GM21576 (cell line): Measurements from ENCODE around the gene OR6S1.
"Not testable (repeated sequence)": the region's sequence is repeated elsewhere in the genome, so short reads cannot be mapped to it uniquely, and the experiment has no call there.

Source experiments
- ATAC-seq: cut with Tn5 transposase; IDR thresholded peaks from one replicate; pipeline ENCODE4 v1.9.1; 2021; ENCODE audit warnings: mild to moderate bottlenecking, moderate library complexity; ENCODE audit not compliant: unreplicated experiment

The OR6S1 gene

GRCh38 chr14:20612403-20612802 is 29.1 kb downstream of the OR6S1 start:
- ATAC-seq, result no peak

- ATAC-seq, result no peak
Measured at GRCh38 chr14:20611277-20611676, 30.2 kb downstream of the OR6S1 start.

GRCh38 chr14:20610002-20610765 is 31.3 kb downstream of the OR6S1 start:
- ATAC-seq, result no peak

DNA sequence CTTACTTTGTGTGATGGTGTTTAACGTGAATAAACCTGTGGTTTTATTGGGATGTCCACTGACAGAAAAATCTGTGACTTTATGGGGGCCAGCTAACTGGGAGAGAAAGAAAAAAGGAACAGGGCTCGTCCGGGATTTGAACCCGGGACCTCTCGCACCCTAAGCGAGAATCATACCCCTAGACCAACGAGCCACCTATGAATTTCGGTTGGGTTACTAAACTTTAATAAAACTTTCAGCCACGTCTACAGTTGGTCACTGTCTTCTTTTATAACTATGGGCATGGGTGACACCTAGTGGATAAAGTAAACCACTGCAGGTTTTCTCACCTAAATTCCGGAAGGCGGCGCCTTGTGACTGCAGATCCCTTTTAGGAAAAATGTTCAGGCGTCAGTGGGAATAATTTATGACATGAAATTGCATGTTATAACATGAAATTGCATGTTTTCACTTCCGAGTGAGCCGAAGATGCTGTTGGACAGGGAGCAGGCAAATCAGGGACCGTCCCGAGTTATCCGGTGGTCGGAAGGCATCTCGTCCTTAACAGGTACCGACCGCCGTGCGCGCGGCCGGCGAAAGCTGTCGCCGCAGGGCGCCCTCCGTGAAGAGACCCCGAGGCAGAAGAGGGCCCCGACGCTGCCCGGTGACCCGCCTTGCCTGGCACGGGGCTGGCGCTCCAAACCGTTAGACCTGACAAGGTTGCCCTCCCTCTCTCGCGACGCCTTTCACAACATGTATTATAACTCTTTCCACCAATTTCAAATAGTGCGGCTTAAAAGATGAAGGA is 32.1 kb downstream of the OR6S1 start:
- ATAC-seq, result peak; percentile 19

DNA sequence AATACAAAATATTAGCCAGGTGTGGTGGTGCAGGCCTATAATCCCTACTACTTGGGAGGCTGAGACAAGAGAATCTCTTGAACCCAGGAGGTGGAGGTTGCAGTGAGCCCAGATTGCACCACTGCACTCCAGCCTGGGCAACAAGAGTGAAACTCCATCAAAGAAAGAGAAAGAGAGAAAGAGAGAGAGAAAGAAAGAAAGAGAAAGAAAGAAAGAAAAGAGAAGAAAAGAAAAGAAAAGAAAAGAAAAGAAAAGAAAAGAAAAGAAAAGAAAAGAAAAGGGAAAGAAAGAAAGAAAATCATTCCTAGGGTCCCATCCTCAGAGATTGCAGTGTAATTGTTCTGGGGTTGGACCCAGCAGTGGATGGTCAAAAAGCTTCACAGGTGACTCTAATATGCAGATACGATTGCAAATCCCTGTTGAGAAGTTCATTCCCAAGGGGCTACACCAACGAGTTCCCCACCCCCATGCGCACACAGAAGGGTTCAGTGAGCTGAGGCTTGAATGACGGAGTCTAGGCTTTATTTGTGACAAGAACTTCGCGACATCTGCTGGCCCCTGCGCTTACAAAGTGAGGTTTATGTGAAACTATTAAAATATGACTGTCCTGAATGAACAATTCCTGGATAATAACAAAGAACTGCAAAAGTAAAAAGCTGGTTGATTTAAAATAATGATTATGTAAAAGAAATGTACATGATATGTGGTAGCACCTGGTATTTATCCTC is 32.9 kb downstream of the OR6S1 start:
- ATAC-seq, result no peak

GRCh38 chr14:20607617-20608016 is 33.9 kb downstream of the OR6S1 start:
- ATAC-seq, result no peak

- ATAC-seq, result no peak
Measured at GRCh38 chr14:20606902-20607242, 34.6 kb downstream of the OR6S1 start.

- no peak for ATAC-seq
Measured at GRCh38 chr14:20606190-20606901, 35.1 kb downstream of the OR6S1 start.

DNA sequence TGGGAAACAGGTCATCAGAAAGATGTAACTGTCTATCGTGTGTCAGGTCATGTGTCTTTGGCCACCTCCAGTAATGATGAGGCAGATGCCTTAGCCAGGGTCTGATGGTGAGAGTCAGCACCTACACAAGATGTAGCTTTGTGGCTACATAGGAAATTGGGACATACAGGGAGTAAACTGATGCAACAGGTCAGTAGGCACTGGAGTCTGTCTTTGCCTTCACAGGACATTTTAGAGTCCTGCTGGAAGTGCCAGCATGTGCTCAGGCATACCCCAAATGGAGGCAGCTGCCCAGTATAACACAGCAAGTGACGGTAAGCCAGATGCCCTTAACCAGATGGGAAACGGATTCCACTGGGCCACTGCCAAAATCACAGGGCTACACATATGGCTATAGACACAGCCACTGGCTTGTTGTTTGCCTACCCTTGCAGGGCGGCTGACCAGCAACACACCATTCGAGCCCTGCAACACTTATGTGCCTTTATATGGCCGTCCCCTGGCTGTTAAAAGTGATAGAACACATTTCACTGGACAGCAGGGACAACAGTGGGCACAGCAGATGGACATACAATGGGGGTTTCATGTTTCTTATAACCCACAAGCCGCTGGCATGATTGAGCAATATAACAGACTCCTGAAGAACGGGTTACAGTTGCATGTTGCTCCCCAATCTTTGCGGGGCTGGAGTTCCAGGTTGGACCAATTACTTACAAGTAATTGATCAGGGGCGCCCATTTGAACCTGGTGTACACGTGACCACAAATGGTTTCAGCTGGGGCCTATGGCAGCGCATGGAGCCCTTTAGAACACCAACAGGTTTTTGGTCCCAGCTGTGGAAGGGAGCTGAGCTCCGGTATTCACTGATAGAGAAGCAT is 37.4 kb downstream of the OR6S1 start:
- ATAC-seq, result no peak

- ATAC-seq, result no peak
Measured at GRCh38 chr14:20602583-20602982, 38.9 kb downstream of the OR6S1 start.

DNA sequence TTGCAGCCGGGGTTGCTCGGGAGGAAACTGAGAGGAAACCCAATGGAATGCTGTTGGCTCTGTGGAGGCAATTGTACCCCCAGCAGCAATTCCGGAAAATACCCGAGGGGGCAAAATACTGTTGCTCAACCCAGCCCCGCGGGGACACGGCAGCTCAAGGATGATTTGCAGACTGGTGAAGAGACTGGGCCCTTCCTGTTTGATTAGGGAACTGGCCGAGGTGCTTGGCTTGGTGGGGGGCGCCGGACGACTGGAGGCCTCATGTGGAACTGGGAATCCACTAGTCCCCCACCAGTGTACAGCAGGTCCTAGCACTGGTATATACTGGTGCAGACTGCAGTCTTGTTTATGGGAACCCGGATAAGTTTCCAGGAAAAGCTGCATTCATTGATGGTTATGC is 40.0 kb downstream of the OR6S1 start:
- ATAC-seq, result no peak

- no peak for ATAC-seq
Measured at GRCh38 chr14:20597108-20597507, 44.4 kb downstream of the OR6S1 start.

- ATAC-seq, result not testable (repeated sequence)
Measured at GRCh38 chr14:20595726-20596125, 45.8 kb downstream of the OR6S1 start.

GRCh38 chr14:20592574-20592973 is 48.9 kb downstream of the OR6S1 start:
- no peak for ATAC-seq

DNA sequence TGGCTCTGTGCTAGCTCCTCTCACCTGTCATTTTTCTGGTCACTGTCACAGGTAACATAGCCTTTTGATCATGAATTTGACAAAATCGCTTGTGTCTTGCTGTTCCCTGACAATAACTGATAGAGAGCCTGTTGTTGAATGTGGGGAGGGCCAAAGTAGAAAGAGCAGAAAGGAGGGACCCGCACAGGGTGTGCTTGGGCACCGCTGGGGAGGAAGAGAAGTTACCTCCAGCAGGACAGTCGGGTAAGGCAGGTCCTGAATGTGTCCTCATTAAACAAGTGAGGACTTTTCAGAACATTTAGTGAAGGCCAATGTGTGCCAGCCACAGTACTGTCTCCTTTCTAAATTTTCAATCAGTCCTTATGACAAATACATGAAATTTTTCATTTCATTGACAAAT is 50.3 kb downstream of the OR6S1 start, which contains the start of gene RNASE12:
Gene RNASE12, minus strand, starts transcription at position 142 of the 400 bp plus-strand sequence. CDS start 653 bp downstream, outside the sequence.
- no peak for ATAC-seq
